HepG2 (cell line): ENCODE results near the gene EPO. TPM values are rescaled to one million over a fixed set of nuclear protein-coding genes. Genes with fewer than 3 reads are reported as not detected.

Source experiments
- GATA4 ChIP-seq: sonication (generic); IDR thresholded peaks from 2 replicates; pipeline ENCODE4 v1.6.1; 2016; ENCODE audit warnings: antibody characterized with exemption, low read depth, borderline replicate concordance
- HMGXB4 ChIP-seq, 2 experiments: sonication (generic) in 1 of 2; formaldehyde crosslinking in 1 of 2; IDR thresholded peaks; 2 replicates each; pipeline versions ENCODE4 v1.4.0 to v1.6.1; 2018 to 2020; ENCODE audit warnings: missing genetic modification reagents in 2 of 2, borderline replicate concordance in 1 of 2, low read depth in 1 of 2, mild to moderate bottlenecking in 1 of 2, missing biosample characterization in 1 of 2
- IRF9 ChIP-seq: sonication (generic); formaldehyde crosslinking; IDR thresholded peaks from 2 replicates; pipeline ENCODE4 v1.8.0; 2022; ENCODE audit warnings: missing genetic modification reagents, mild to moderate bottlenecking, borderline replicate concordance
- MED1 ChIP-seq: sonication (generic); formaldehyde crosslinking; IDR thresholded peaks from 2 replicates; pipeline ENCODE4 v1.4.0; 2020; ENCODE audit warnings: missing genetic modification reagents
- MIXL1 ChIP-seq: IDR thresholded peaks from 2 replicates; pipeline ENCODE4 v1.6.1; 2016
- NAIF1 ChIP-seq: sonication (generic); formaldehyde crosslinking; IDR thresholded peaks from 2 replicates; pipeline ENCODE4 v1.5.0; 2020; ENCODE audit warnings: mild to moderate bottlenecking, missing genetic modification reagents, borderline replicate concordance
- SIN3B ChIP-seq: fragments of 150-350 bp; IDR thresholded peaks from 2 replicates; pipeline ENCODE4 v1.6.1; 2014; ENCODE audit warnings: low read length
- SMARCC2 ChIP-seq: fragments of 450-650 bp; IDR thresholded peaks from 2 replicates; pipeline ENCODE4 v1.6.1; 2017; ENCODE audit warnings: antibody characterized with exemption, mild to moderate bottlenecking
- TOPORS ChIP-seq: sonication (generic); formaldehyde crosslinking; IDR thresholded peaks from 2 replicates; pipeline ENCODE4 v1.8.0; 2023; ENCODE audit warnings: mild to moderate bottlenecking, missing genetic modification reagents
- ZBTB10 ChIP-seq: sonication (generic); formaldehyde crosslinking; IDR thresholded peaks from 2 replicates; pipeline ENCODE4 v1.4.0; 2020; ENCODE audit warnings: missing genetic modification reagents, borderline replicate concordance
- ZBTB7A ChIP-seq: sonication (generic); formaldehyde crosslinking; IDR thresholded peaks from 2 replicates; pipeline ENCODE4 v1.8.0; 2022; ENCODE audit warnings: mild to moderate bottlenecking, missing genetic modification reagents
- polyA plus RNA-seq, 8 experiments: library from polyadenylated mRNA; depleted of rRNA in 3 of 8; stranded (reverse) in 7 of 8; unstranded in 1 of 8; fragments of >200 nt; fragmentation: Illumina TruSeq in 4 of 8; extraction: Trizol in 4 of 8; gene quantifications; 2 replicates each; pipeline versions ENCODE4 v1.2.1 to v1.2.3, GENCODE V29; 2011 to 2016; ENCODE audit warnings: low read depth in 4 of 8, missing spikeins in 1 of 8, mixed read lengths in 1 of 8; ENCODE audit not compliant: insufficient read depth in 1 of 8
- total RNA-seq, 5 experiments: library from RNA; depleted of rRNA; stranded (reverse); fragments of >200 nt; fragmentation: Illumina TruSeq; extraction: Trizol; gene quantifications; 2 replicates each; pipeline ENCODE4 v1.2.3, GENCODE V29; 2016; ENCODE audit warnings: low read depth in 1 of 5
- TF ChIP-seq, protein P1 (sequence below): sonication (generic); formaldehyde crosslinking; IDR thresholded peaks from 2 replicates; pipeline ENCODE4 v1.4.0; 2020; ENCODE audit warnings: mild to moderate bottlenecking, low read depth, missing genetic modification reagents
- TF ChIP-seq, protein P2 (sequence below): sonication (generic); formaldehyde crosslinking; IDR thresholded peaks from 2 replicates; pipeline ENCODE4 v1.4.0; 2020; ENCODE audit warnings: missing genetic modification reagents, borderline replicate concordance
- TF ChIP-seq, protein P3 (sequence below): sonication (generic); formaldehyde crosslinking; IDR thresholded peaks from 2 replicates; pipeline ENCODE4 v1.4.0; 2020; ENCODE audit warnings: missing genetic modification reagents
- TF ChIP-seq, protein P4 (sequence below): sonication (generic); formaldehyde crosslinking; IDR thresholded peaks from 2 replicates; pipeline ENCODE4 v1.4.0; 2020; ENCODE audit warnings: missing genetic modification reagents

The EPO gene
- total and polyA plus RNA-seq, 2 of the 13 experiments (the other 11 are each of a cell fraction or from before 2014, with no cell fraction given), result 10.3 to 25.7 TPM

DNA sequence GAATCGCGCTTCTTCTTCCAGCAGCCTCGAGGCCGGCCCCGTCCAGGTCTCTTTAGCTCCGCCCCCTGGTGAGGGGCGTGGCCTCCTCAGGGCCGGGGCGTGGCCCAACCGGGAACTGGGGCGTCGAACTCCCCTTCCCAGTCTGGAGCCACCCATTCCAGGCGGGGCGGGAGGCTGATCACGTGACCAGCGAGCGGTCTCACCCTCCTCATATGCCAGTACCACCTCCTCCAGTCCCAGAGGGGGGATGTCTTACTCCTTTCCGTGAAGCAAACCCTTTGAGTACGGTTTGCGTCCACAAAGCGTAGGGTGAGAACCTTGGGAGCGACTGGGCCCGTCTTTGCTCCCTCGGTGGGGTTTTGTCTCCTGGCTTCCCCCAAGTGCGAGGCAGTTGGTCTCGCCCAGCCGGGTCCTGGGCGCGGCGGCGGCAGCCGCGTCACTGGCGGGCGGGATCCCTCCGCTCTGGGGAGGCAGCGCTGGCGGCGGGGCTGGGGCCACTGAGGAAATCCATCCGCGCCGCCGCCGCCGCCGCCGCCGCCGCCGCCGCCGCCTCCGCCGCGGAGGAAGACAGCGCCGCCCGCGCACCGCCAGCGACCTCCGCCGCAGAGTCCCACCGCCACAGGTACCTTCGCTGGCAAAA is 46.8 kb upstream of the EPO start, which contains the start of gene GNB2 (continued):
- TF ChIP-seq, protein P1, sequence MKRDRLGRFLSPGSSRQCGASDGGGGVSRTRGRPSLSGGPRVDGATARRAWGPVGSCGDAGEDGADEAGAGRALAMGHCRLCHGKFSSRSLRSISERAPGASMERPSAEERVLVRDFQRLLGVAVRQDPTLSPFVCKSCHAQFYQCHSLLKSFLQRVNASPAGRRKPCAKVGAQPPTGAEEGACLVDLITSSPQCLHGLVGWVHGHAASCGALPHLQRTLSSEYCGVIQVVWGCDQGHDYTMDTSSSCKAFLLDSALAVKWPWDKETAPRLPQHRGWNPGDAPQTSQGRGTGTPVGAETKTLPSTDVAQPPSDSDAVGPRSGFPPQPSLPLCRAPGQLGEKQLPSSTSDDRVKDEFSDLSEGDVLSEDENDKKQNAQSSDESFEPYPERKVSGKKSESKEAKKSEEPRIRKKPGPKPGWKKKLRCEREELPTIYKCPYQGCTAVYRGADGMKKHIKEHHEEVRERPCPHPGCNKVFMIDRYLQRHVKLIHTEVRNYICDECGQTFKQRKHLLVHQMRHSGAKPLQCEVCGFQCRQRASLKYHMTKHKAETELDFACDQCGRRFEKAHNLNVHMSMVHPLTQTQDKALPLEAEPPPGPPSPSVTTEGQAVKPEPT (CRISPR knock-in tag), result no peak
- TF ChIP-seq IRF9 (CRISPR knock-in tag) (no peak), MIXL1 (CRISPR knock-in tag) (0 out of 2 replicates have a peak, but pooled peaks have one; percentile 20), HMGXB4 (CRISPR knock-in tag; IDR thresholded peaks at IDR 0.05; ENCODE audit: borderline replicate concordance in 1 of 2, low read depth in 1 of 2) (peak; percentile 74 to 81; a peak in 3 of 4 replicates), SMARCC2 (no peak), GATA4 (no peak), ZBTB7A (CRISPR knock-in tag) (no peak), NAIF1 (CRISPR knock-in tag) (no peak), MED1 (CRISPR knock-in tag) (no peak; the same call in none of the 2 replicates), ZBTB10 (CRISPR knock-in tag) (peak; percentile 30; the same call in 1 of the 2 replicates), TOPORS (CRISPR knock-in tag) (no peak), SIN3B (0 out of 2 replicates have a peak, but pooled peaks have one; percentile 41)
- TF ChIP-seq, protein P2, sequence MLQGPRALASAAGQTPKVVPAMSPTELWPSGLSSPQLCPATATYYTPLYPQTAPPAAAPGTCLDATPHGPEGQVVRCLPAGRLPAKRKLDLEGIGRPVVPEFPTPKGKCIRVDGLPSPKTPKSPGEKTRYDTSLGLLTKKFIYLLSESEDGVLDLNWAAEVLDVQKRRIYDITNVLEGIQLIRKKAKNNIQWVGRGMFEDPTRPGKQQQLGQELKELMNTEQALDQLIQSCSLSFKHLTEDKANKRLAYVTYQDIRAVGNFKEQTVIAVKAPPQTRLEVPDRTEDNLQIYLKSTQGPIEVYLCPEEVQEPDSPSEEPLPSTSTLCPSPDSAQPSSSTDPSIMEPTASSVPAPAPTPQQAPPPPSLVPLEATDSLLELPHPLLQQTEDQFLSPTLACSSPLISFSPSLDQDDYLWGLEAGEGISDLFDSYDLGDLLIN (CRISPR knock-in tag), result peak; percentile 92; the same call in 1 of the 2 replicates
- TF ChIP-seq, protein P3, sequence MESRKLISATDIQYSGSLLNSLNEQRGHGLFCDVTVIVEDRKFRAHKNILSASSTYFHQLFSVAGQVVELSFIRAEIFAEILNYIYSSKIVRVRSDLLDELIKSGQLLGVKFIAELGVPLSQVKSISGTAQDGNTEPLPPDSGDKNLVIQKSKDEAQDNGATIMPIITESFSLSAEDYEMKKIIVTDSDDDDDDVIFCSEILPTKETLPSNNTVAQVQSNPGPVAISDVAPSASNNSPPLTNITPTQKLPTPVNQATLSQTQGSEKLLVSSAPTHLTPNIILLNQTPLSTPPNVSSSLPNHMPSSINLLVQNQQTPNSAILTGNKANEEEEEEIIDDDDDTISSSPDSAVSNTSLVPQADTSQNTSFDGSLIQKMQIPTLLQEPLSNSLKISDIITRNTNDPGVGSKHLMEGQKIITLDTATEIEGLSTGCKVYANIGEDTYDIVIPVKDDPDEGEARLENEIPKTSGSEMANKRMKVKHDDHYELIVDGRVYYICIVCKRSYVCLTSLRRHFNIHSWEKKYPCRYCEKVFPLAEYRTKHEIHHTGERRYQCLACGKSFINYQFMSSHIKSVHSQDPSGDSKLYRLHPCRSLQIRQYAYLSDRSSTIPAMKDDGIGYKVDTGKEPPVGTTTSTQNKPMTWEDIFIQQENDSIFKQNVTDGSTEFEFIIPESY (CRISPR knock-in tag), result peak; percentile 78
- TF ChIP-seq, protein P4, sequence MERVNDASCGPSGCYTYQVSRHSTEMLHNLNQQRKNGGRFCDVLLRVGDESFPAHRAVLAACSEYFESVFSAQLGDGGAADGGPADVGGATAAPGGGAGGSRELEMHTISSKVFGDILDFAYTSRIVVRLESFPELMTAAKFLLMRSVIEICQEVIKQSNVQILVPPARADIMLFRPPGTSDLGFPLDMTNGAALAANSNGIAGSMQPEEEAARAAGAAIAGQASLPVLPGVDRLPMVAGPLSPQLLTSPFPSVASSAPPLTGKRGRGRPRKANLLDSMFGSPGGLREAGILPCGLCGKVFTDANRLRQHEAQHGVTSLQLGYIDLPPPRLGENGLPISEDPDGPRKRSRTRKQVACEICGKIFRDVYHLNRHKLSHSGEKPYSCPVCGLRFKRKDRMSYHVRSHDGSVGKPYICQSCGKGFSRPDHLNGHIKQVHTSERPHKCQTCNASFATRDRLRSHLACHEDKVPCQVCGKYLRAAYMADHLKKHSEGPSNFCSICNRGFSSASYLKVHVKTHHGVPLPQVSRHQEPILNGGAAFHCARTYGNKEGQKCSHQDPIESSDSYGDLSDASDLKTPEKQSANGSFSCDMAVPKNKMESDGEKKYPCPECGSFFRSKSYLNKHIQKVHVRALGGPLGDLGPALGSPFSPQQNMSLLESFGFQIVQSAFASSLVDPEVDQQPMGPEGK (CRISPR knock-in tag), result peak; percentile 73
